GM19035 (cell line): ENCODE results near the gene HACL1.
A peak's percentile ranks its signal among the peaks of the same experiment; 100 is the strongest.
"Not testable (repeated sequence)": the region's sequence is repeated elsewhere in the genome, so short reads cannot be mapped to it uniquely, and the experiment has no call there.

Source experiments
- ATAC-seq: cut with Tn5 transposase; IDR thresholded peaks from one replicate; pipeline ENCODE4 v1.9.1; 2021; ENCODE audit not compliant: unreplicated experiment

HACL1 gene

GRCh38 chr3:15630646-15631350, 29.4 kb upstream of the HACL1 start:
- ATAC-seq = peak; percentile 32

- peak; percentile 97 for ATAC-seq
Observed at GRCh38 chr3:15629860-15630597, 28.7 kb upstream of the HACL1 start.

- no peak for ATAC-seq
Observed at GRCh38 chr3:15628967-15629366, 27.6 kb upstream of the HACL1 start.

GRCh38 chr3:15623535-15624440, 22.4 kb upstream of the HACL1 start:
- no peak for ATAC-seq

GRCh38 chr3:15619659-15620464, 18.5 kb upstream of the HACL1 start:
- ATAC-seq = not testable (repeated sequence)

- no peak for ATAC-seq
Observed at GRCh38 chr3:15616053-15616452, 14.7 kb upstream of the HACL1 start.

- no peak for ATAC-seq
Observed at GRCh38 chr3:15614958-15615357, 13.6 kb upstream of the HACL1 start.

GRCh38 chr3:15612001-15612400, 10.6 kb upstream of the HACL1 start:
- no peak for ATAC-seq

GRCh38 chr3:15611018-15611417, 9.6 kb upstream of the HACL1 start:
- ATAC-seq = no peak

- ATAC-seq = no peak
Observed at GRCh38 chr3:15610082-15610759, 8.9 kb upstream of the HACL1 start.

- ATAC-seq = no peak
Observed at GRCh38 chr3:15606434-15606891, 5.1 kb upstream of the HACL1 start.

GRCh38 chr3:15604584-15604983, 3.2 kb upstream of the HACL1 start:
- not testable (repeated sequence) for ATAC-seq

- ATAC-seq = not testable (repeated sequence)
Observed at GRCh38 chr3:15602816-15603215, 1.4 kb upstream of the HACL1 start.

- ATAC-seq = peak; percentile 10
Observed at GRCh38 chr3:15602146-15602536, 772 bp upstream of the HACL1 start.

- peak; percentile 16 for ATAC-seq
Observed at GRCh38 chr3:15601046-15601398, 347 bp downstream of the HACL1 start.

- no peak for ATAC-seq
Observed at GRCh38 chr3:15595955-15596354, 5.4 kb downstream of the HACL1 start.

- no peak for ATAC-seq
Observed at GRCh38 chr3:15592968-15593367, 8.4 kb downstream of the HACL1 start.

GRCh38 chr3:15591928-15592327, 9.4 kb downstream of the HACL1 start:
- no peak for ATAC-seq

GRCh38 chr3:15591242-15591641, 10.1 kb downstream of the HACL1 start:
- ATAC-seq = no peak
